K562 (cell line): ENCODE measurements around the gene USP24. TPM values are rescaled to one million over a fixed set of nuclear protein-coding genes. Genes with fewer than 3 reads are reported as not detected.

Source experiments
- ATAC-seq: fragments of 200-7000 bp; cut with Tn5 transposase; 3 replicates; pipeline ENCODE4 v1.9.1; 2020; ENCODE audit warnings: moderate library complexity
- BruUV-seq: library from RNA; stranded (reverse); fragments of 400-500 nt; replicated peaks from 2 replicates; lab custom pipeline; 2021; lab: Mats Ljungman, UMichigan
- CTCF ChIA-PET: fragments of 300-600 bp; formaldehyde crosslinking; extraction: SDS; loops from one replicate; lab custom pipeline; 2021; ENCODE audit warnings: low intra/inter-chr PET ratio; lab: Yijun Ruan, JAX
- POLR2A ChIA-PET: fragments of 300-600, 350-650 bp; sonication (Branson Sonifier 250); formaldehyde crosslinking; extraction: SDS; loops from one replicate; lab custom pipeline; 2021; ENCODE audit warnings: antibody characterized with exemption, inconsistent platforms; lab: Yijun Ruan, JAX
- DNase-seq, 4 experiments: peaks; one replicate each; pipeline versions ENCODE4 v3.0.0 to v3.0.0-alpha.2; 2011 to 2018; ENCODE audit warnings: low spot score in 3 of 4, mixed read lengths in 3 of 4; ENCODE audit errors: extremely low read depth in 1 of 4
- FAIRE-seq: peaks from 2 replicates; lab custom pipeline; 2011; peaks lifted over from hg19 to GRCh38; lab: Jason Lieb, UNC
- H2AFZ ChIP-seq: 2 replicates; pipeline ENCODE4 v1.6.0; 2011; ENCODE audit warnings: low read depth, low read length, control low read depth, inconsistent platforms
- H3K27ac ChIP-seq: fragments of 200-600 bp; 3 replicates; pipeline ENCODE4 v1.8.0; 2011; ENCODE audit warnings: low read depth, mild to moderate bottlenecking, control low read depth, inconsistent platforms, low read length, moderate library complexity, mixed read lengths; ENCODE audit errors: extremely low read depth
- H3K27me3 ChIP-seq, 2 experiments: fragments of 300-600 bp in 1 of 2; 2 replicates in 1 of 2; 3 replicates in 1 of 2; pipeline versions ENCODE4 v1.6.0 to v1.8.0; 2011; ENCODE audit warnings: inconsistent platforms in 2 of 2, low read length in 2 of 2, mild to moderate bottlenecking in 1 of 2, mixed read lengths in 1 of 2, moderate library complexity in 1 of 2; ENCODE audit not compliant: control insufficient read depth in 2 of 2, insufficient read depth in 2 of 2
- H3K36me3 ChIP-seq: fragments of 300-600 bp; 3 replicates; pipeline ENCODE4 v1.8.0; 2011; ENCODE audit warnings: mild to moderate bottlenecking, low read length, inconsistent platforms; ENCODE audit not compliant: control insufficient read depth, insufficient read depth
- H3K4me1 ChIP-seq, 2 experiments: fragments of 200-600 bp in 1 of 2; replicated peaks in 1 of 2; 2 replicates in 1 of 2; 3 replicates in 1 of 2; pipeline versions ENCODE4 v1.5.1 to v1.8.0; 2011; ENCODE audit warnings: inconsistent platforms in 2 of 2, low read length in 2 of 2, mild to moderate bottlenecking in 1 of 2, mixed read lengths in 1 of 2, moderate library complexity in 1 of 2; ENCODE audit not compliant: control insufficient read depth in 2 of 2, insufficient read depth in 2 of 2
- H3K4me2 ChIP-seq: 2 replicates; pipeline ENCODE4 v1.6.1; 2011; ENCODE audit warnings: low read length, control low read depth, inconsistent platforms, mixed read lengths; ENCODE audit not compliant: insufficient read depth
- H3K4me3 ChIP-seq: fragments of 200-600 bp; sonication (generic), shearing (Covaris generic); 2 replicates; pipeline ENCODE4 v1.5.1; 2016; ENCODE audit warnings: control low read depth, inconsistent platforms
- H3K79me2 ChIP-seq: fragments of 200-600 bp; 3 replicates; pipeline ENCODE4 v1.8.0; 2011; ENCODE audit warnings: low read length, inconsistent platforms; ENCODE audit not compliant: control insufficient read depth, insufficient read depth
- H3K9ac ChIP-seq, 2 experiments: 2 replicates each; pipeline versions ENCODE4 v1.6.0 to v1.6.1; 2011; ENCODE audit warnings: low read depth in 2 of 2, low read length in 2 of 2, control low read depth in 1 of 2, inconsistent platforms in 1 of 2, mild to moderate bottlenecking in 1 of 2, mixed read lengths in 1 of 2; ENCODE audit not compliant: insufficient read depth in 1 of 2
- H3K9me1 ChIP-seq: one replicate; pipeline ENCODE4 v1.6.0; 2011; ENCODE audit warnings: inconsistent platforms, mild to moderate bottlenecking, low read length, moderate library complexity; ENCODE audit not compliant: control insufficient read depth, insufficient read depth
- H3K9me3 ChIP-seq: replicated peaks from 2 replicates; pipeline ENCODE4 v1.5.1; 2011; ENCODE audit warnings: low read depth, low read length, inconsistent platforms; ENCODE audit not compliant: control insufficient read depth, insufficient read depth
- H4K20me1 ChIP-seq: replicated peaks from 2 replicates; pipeline ENCODE4 v1.6.1; 2011; ENCODE audit warnings: low read length, inconsistent platforms, mixed read lengths; ENCODE audit not compliant: control insufficient read depth, insufficient read depth
- LEF1 ChIP-seq: fragments of 450-650 bp; IDR thresholded peaks from 2 replicates; pipeline ENCODE4 v1.6.1; 2016; ENCODE audit warnings: mild to moderate bottlenecking
- POLR2G ChIP-seq: fragments of 200-400 bp; formaldehyde crosslinking; IDR thresholded peaks from 2 replicates; pipeline ENCODE4 v1.6.1; 2017; ENCODE audit warnings: low read depth, mild to moderate bottlenecking, antibody characterized with exemption, low read length, moderate library complexity
- RBFOX2 ChIP-seq: fragments of 200-400 bp; formaldehyde crosslinking; IDR thresholded peaks from 2 replicates; pipeline ENCODE4 v1.6.1; 2017; ENCODE audit warnings: low read depth, mild to moderate bottlenecking, low read length, moderate library complexity
- WGBS: fragments of 100-300 bp; shearing (Covaris generic); methylation state at CpG from one replicate; pipeline ENCODE4 v1.1.6; 2016; ENCODE audit warnings: low coverage, mixed read lengths; ENCODE audit not compliant: insufficient coverage; ENCODE audit errors: missing lambda C conversion rate; 5-methylcytosine and 5-hydroxymethylcytosine counted together
- in situ Hi-C: fragments of 300-500 bp; cut with MboI; formaldehyde crosslinking; loops from 4 replicates; pipeline ENCODE4 v1.15.0; 2018; ENCODE audit warnings: inconsistent platforms, mixed read lengths
- intact Hi-C: fragments of 100-400 bp; cut with micrococcal nuclease; formaldehyde crosslinking; loops from 2 replicates; pipeline ENCODE4 v1.14.2; 2022
- polyA plus RNA-seq, 8 experiments: library from polyadenylated mRNA; depleted of rRNA in 4 of 8; stranded (reverse) in 5 of 8; unstranded in 3 of 8; fragments of >200 nt; fragmentation: Nextera tagmentation in 2 of 8; fragmentation: Illumina TruSeq in 1 of 8; extraction: Ambion mirVana in 2 of 8; extraction: Trizol in 1 of 8; gene quantifications; 2 replicates each; pipeline versions ENCODE4 v1.2.1 to v1.2.3, GENCODE V29; 2011 to 2014; ENCODE audit warnings: inconsistent platforms in 1 of 8, missing spikeins in 1 of 8
- total RNA-seq, 7 experiments: library from RNA; depleted of rRNA in 6 of 7; stranded (reverse); fragments of >200 nt in 6 of 7; fragmentation: Illumina TruSeq in 2 of 7; extraction: Trizol in 2 of 7; gene quantifications; 2 replicates each; pipeline versions ENCODE4 v1.2.1 to v1.2.3, GENCODE V29; 2011 to 2021; ENCODE audit warnings: low replicate concordance in 1 of 7

The USP24 gene
- total and polyA plus RNA-seq, 9 of the 15 experiments (the other 6 are each of a cell fraction or from before 2014, with no cell fraction given), result 7.7 to 62.6 (median 36.8) TPM

GRCh38 chr1:55052221-55053142 is 162.7 kb downstream of the USP24 start:
- ATAC-seq (no peak), DNase-seq (no peak), FAIRE-seq (no peak)
- BruUV-seq, result no TSS peak
- POLR2A ChIA-PET, result interaction anchor here (1.3 kb wide), 1 partner anchor 14 kb away, joined by 3 read pairs; no protein-coding TSS in a partner anchor
- CTCF ChIA-PET, result no interaction called here
- Histone ChIP-seq H3K27ac (no peak overlapping the region), H3K9me3 (no peaks in the 10 kb centered on the region), H3K27me3 (no peaks in the 10 kb centered on the region), H3K79me2 (peaks cover 6% of the 10 kb centered on the region; the same call in 2 of the 3 replicates), H3K4me1 (peaks cover 0 to 5% of the 10 kb centered on the region in 2 experiments; a peak in 2 of 5 replicates), H4K20me1 (no peaks in the 10 kb centered on the region; the same call in 1 of the 2 replicates), H3K9ac (peak overlapping the region in 1 of 2 experiments; percentile 20; a peak in 1 of 4 replicates), H3K4me2 (no peak overlapping the region), H3K4me3 (no peak overlapping the region), H2AFZ (no peak overlapping the region), H3K36me3 (peaks cover 94% of the 10 kb centered on the region; the same call in 2 of the 3 replicates), H3K9me1 (no peaks in the 10 kb centered on the region)
- in situ Hi-C loops (no loop called here), intact Hi-C loops (no loop called here)
- WGBS, result 79% methylated on average over 29 of the region's 29 CpGs
- TF ChIP-seq POLR2G (peak; percentile 38; the same call in 1 of the 2 replicates), RBFOX2 (0 out of 2 replicates have a peak, but pooled peaks have one; percentile 32), LEF1 (no peak)
- TF ChIP-seq, all 486 proteins: peak for 2
